ENCODE results near the gene SCG3. TPM values are rescaled to one million over a fixed set of nuclear protein-coding genes. Genes with fewer than 3 reads are reported as not detected.

SCG3 gene
- polyA plus RNA-seq, 1 donor from 2014 or later: 68.7 TPM

- Histone ChIP-seq H3K4me3 (ENCODE audit: low read length) (peak overlapping the region; percentile 85), H3K9ac (ENCODE audit: low read length) (peak overlapping the region; percentile 75), H3K79me2 (replicated peaks; ENCODE audit: insufficient read depth, low read length) (peaks cover 23% of the 10 kb centered on the region), H4K20me1 (ENCODE audit: insufficient read depth) (no peaks in the 10 kb centered on the region), H3F3A (ENCODE audit: insufficient read depth, low read length, poor library complexity, severe bottlenecking) (peaks cover 4% of the 10 kb centered on the region), H3K9me3 (ENCODE audit: low read length) (no peaks in the 10 kb centered on the region), H3K27me3 (ENCODE audit: insufficient read depth, low read depth, low read length) (peaks cover 5% of the 10 kb centered on the region), H2AFZ (ENCODE audit: low read depth, low read length) (peak overlapping the region; percentile 93), H3K4me2 (ENCODE audit: low read length) (peak overlapping the region; percentile 51), H3K9me2 (ENCODE audit: insufficient read depth, low read length) (no peaks in the 10 kb centered on the region), H3K27ac (ENCODE audit: low read length) (peak overlapping the region; percentile 81), H3K36me3 (ENCODE audit: insufficient read depth, low read length) (no peaks in the 10 kb centered on the region)
- TF ChIP-seq POLR2AphosphoS5 (IDR thresholded peaks at IDR 0.05): no peak
- no peak for TF ChIP-seq RAD21 (conservative IDR thresholded peaks at IDR 0.05)
- TF ChIP-seq CTCF (IDR thresholded peaks at IDR 0.05; ENCODE audit: poor library complexity, severe bottlenecking): no peak
- no peak for TF ChIP-seq REST (IDR thresholded peaks at IDR 0.05; ENCODE audit: borderline replicate concordance)
- no peak for TF ChIP-seq EP300 (conservative IDR thresholded peaks at IDR 0.05; ENCODE audit: poor library complexity, severe bottlenecking)
- no peak for TF ChIP-seq SMC3 (conservative IDR thresholded peaks at IDR 0.05; ENCODE audit: poor library complexity)
- TF ChIP-seq EZH2 (IDR thresholded peaks at IDR 0.05; ENCODE audit: borderline replicate concordance, insufficient read depth, low read length, poor library complexity, severe bottlenecking): no peak
- TF ChIP-seq TAF1 (IDR thresholded peaks at IDR 0.05; ENCODE audit: low read depth): no peak
- TF ChIP-seq MXI1 (conservative IDR thresholded peaks at IDR 0.05; ENCODE audit: poor library complexity, severe bottlenecking): no peak
Measured at GRCh38 chr15:51680321-51680720, 982 bp upstream of the SCG3 start.

GRCh38 chr15:51687565-51687964 is 6.3 kb downstream of the SCG3 start:
- Histone ChIP-seq H3K36me3 (ENCODE audit: insufficient read depth, low read length) (peaks cover 20% of the 10 kb centered on the region), H3K4me2 (ENCODE audit: low read length) (no peak overlapping the region), H3K9me3 (ENCODE audit: low read length) (no peaks in the 10 kb centered on the region), H3K27ac (ENCODE audit: low read length) (no peak overlapping the region), H2AFZ (ENCODE audit: low read depth, low read length) (no peak overlapping the region), H3K27me3 (ENCODE audit: insufficient read depth, low read depth, low read length) (no peaks in the 10 kb centered on the region), H3F3A (ENCODE audit: insufficient read depth, low read length, poor library complexity, severe bottlenecking) (no peaks in the 10 kb centered on the region), H3K9ac (ENCODE audit: low read length) (no peak overlapping the region), H3K4me3 (ENCODE audit: low read length) (no peak overlapping the region), H4K20me1 (ENCODE audit: insufficient read depth) (no peaks in the 10 kb centered on the region), H3K9me2 (ENCODE audit: insufficient read depth, low read length) (no peaks in the 10 kb centered on the region), H3K79me2 (replicated peaks; ENCODE audit: insufficient read depth, low read length) (peaks cover 14% of the 10 kb centered on the region)
- no peak for TF ChIP-seq RAD21 (conservative IDR thresholded peaks at IDR 0.05)
- TF ChIP-seq EZH2 (IDR thresholded peaks at IDR 0.05; ENCODE audit: borderline replicate concordance, insufficient read depth, low read length, poor library complexity, severe bottlenecking): no peak
- TF ChIP-seq EP300 (conservative IDR thresholded peaks at IDR 0.05; ENCODE audit: poor library complexity, severe bottlenecking): no peak
- TF ChIP-seq MXI1 (conservative IDR thresholded peaks at IDR 0.05; ENCODE audit: poor library complexity, severe bottlenecking): no peak
- TF ChIP-seq REST (IDR thresholded peaks at IDR 0.05; ENCODE audit: borderline replicate concordance): no peak
- TF ChIP-seq SMC3 (conservative IDR thresholded peaks at IDR 0.05; ENCODE audit: poor library complexity): no peak
- TF ChIP-seq POLR2AphosphoS5 (IDR thresholded peaks at IDR 0.05): no peak
- TF ChIP-seq CTCF (IDR thresholded peaks at IDR 0.05; ENCODE audit: poor library complexity, severe bottlenecking): no peak
- no peak for TF ChIP-seq TAF1 (IDR thresholded peaks at IDR 0.05; ENCODE audit: low read depth)

All from neural cell (in vitro differentiated cells).